ENCODE data around the gene WDR76.

DNA sequence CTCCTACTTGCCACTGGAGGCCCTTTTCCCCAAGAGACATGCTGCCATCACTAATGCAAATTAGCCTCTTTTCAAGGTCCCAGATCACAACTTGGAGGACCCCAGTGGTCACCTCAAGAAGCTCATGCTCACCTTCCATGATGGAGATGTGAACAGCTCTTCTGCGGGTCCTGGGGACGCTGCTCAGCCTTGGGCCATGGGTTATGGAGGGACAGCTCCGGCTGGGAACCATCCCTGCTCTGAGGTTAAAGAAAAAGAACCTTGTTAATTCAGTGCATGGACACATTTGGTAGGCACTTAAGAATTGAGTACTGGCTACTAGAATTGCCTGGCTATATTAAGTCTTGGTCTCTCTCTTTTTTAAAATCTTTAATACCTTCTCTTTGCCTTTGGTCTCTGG is 56.8 kb downstream of the WDR76 start:
- TF ChIP-seq, protein P1, sequence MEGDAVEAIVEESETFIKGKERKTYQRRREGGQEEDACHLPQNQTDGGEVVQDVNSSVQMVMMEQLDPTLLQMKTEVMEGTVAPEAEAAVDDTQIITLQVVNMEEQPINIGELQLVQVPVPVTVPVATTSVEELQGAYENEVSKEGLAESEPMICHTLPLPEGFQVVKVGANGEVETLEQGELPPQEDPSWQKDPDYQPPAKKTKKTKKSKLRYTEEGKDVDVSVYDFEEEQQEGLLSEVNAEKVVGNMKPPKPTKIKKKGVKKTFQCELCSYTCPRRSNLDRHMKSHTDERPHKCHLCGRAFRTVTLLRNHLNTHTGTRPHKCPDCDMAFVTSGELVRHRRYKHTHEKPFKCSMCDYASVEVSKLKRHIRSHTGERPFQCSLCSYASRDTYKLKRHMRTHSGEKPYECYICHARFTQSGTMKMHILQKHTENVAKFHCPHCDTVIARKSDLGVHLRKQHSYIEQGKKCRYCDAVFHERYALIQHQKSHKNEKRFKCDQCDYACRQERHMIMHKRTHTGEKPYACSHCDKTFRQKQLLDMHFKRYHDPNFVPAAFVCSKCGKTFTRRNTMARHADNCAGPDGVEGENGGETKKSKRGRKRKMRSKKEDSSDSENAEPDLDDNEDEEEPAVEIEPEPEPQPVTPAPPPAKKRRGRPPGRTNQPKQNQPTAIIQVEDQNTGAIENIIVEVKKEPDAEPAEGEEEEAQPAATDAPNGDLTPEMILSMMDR (IDR thresholded peaks at IDR 0.05; ENCODE audit: insufficient read depth, low read length, poor library complexity, severe bottlenecking) = no peak
- TF ChIP-seq EZH2phosphoT487 (conservative IDR thresholded peaks at IDR 0.05; ENCODE audit: low read length) = no peak
